ENCODE measurements around the gene C1QTNF9B.

Gene C1QTNF9B

DNA sequence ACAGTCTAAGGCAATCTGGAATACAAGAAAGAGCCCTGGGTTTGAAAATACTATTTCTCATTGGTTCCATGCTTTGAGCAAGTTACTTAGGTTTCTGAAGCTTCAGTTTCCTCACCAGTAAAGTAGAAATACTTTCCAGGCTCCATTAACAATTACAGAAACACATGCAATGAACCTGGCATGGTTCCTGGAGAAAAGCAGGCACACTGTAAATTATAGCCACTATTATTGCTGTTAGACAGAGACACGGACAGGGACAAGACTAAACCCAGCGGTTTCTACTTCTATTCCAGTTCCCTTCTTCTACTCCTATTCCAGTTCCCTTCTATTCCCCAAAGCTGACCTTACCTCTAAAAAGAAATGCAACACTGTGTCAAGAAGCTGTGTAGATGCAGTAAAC is 49.3 kb downstream of the C1QTNF9B start:
- H3K36me3 ChIP-seq, result no peaks in the 10 kb centered on the region
- H3K4me1 ChIP-seq, result no peaks in the 10 kb centered on the region; the same call in 1 of the 2 replicates
- no peaks in the 10 kb centered on the region for H3K9me3 ChIP-seq
- H3K27me3 ChIP-seq, result no peaks in the 10 kb centered on the region
- DNase-seq, result no peak
- no peak for TF ChIP-seq CTCF (IDR thresholded peaks at IDR 0.05; ENCODE audit: low read depth, low read length)
- no peak overlapping the region for H3K4me3 ChIP-seq (ENCODE audit: low read depth, low read length)

- no peaks in the 10 kb centered on the region for H3K9me3 ChIP-seq
- H3K27me3 ChIP-seq, result no peaks in the 10 kb centered on the region
- no peak for DNase-seq
- no peak for TF ChIP-seq CTCF (IDR thresholded peaks at IDR 0.05; ENCODE audit: low read depth, low read length)
- H3K36me3 ChIP-seq, result no peaks in the 10 kb centered on the region
- no peak overlapping the region for H3K4me3 ChIP-seq (ENCODE audit: low read depth, low read length)
- H3K4me1 ChIP-seq, result no peaks in the 10 kb centered on the region; the same call in 1 of the 2 replicates
These were observed 49.8 kb downstream of the C1QTNF9B start for GRCh38 chr13:23847497-23847896.

- Histone ChIP-seq H3K4me1 (no peaks in the 10 kb centered on the region; the same call in 1 of the 2 replicates), H3K9me3 (no peaks in the 10 kb centered on the region)
These were observed 52.1 kb downstream of the C1QTNF9B start for GRCh38 chr13:23845105-23845725.

GRCh38 chr13:23844132-23844531 is 53.2 kb downstream of the C1QTNF9B start:
- no peak for TF ChIP-seq CTCF (IDR thresholded peaks at IDR 0.05; ENCODE audit: low read depth, low read length)
- no peaks in the 10 kb centered on the region; the same call in 1 of the 2 replicates for H3K4me1 ChIP-seq
- no peaks in the 10 kb centered on the region for H3K27me3 ChIP-seq
- H3K9me3 ChIP-seq, result no peaks in the 10 kb centered on the region
- no peak overlapping the region for H3K4me3 ChIP-seq (ENCODE audit: low read depth, low read length)
- no peak for DNase-seq
- H3K36me3 ChIP-seq, result no peaks in the 10 kb centered on the region

More at GRCh38 chr13:23845105-23845725, 52.1 kb downstream of the C1QTNF9B start:
- no peak for TF ChIP-seq CTCF (IDR thresholded peaks at IDR 0.05; ENCODE audit: low read depth, low read length)
- Histone ChIP-seq H3K36me3 (no peaks in the 10 kb centered on the region), H3K27me3 (no peaks in the 10 kb centered on the region), H3K4me3 (ENCODE audit: low read depth, low read length) (no peak overlapping the region)
- no peak for DNase-seq

- Histone ChIP-seq H3K9me3 (no peaks in the 10 kb centered on the region), H3K36me3 (no peaks in the 10 kb centered on the region)
- TF ChIP-seq CTCF (IDR thresholded peaks at IDR 0.05; ENCODE audit: low read depth, low read length), result no peak
These were observed 53.9 kb downstream of the C1QTNF9B start for GRCh38 chr13:23843436-23843835.

DNA sequence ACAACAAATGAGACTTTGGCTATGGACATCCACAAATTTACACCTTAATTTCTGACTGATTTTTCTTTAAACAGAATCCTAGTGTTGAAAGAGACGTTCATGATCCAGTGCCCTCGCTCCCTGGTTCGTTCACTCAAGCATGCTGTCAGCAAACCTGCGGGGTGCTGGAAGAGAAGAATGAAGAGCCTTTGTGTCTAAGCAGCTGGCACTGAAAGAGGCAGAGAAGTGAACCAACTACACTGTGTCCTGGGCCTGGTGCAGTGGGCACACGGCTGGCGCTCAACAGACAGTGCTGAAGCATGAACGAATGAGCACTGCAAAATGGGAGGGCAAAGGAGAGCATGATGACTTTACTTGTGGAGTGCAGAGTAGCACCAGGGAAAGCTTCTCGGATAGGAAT is 54.9 kb downstream of the C1QTNF9B start:
- Histone ChIP-seq H3K9me3 (no peaks in the 10 kb centered on the region), H3K4me3 (ENCODE audit: low read depth, low read length) (no peak overlapping the region), H3K36me3 (no peaks in the 10 kb centered on the region), H3K27me3 (no peaks in the 10 kb centered on the region), H3K4me1 (no peaks in the 10 kb centered on the region)
- DNase-seq, result no peak
- no peak for TF ChIP-seq CTCF (IDR thresholded peaks at IDR 0.05; ENCODE audit: low read depth, low read length)

More at GRCh38 chr13:23843436-23843835, 53.9 kb downstream of the C1QTNF9B start:
- Histone ChIP-seq H3K4me1 (no peaks in the 10 kb centered on the region; the same call in 1 of the 2 replicates), H3K4me3 (ENCODE audit: low read depth, low read length) (no peak overlapping the region), H3K27me3 (no peaks in the 10 kb centered on the region)
- DNase-seq, result no peak
